Measurements from ENCODE around the gene MAGI1.

GRCh38 chr3:65422154-65422553 lies 616.6 kb downstream of the MAGI1 start:
- TF ChIP-seq CTCF (IDR thresholded peaks at IDR 0.05) = no peak
- no peak for TF ChIP-seq EZH2 (IDR thresholded peaks at IDR 0.05; ENCODE audit: borderline replicate concordance, insufficient read depth, low read depth, low read length, poor library complexity, severe bottlenecking)
